ENCODE data around the gene CDC34.

CDC34 gene

GRCh38 chr19:579842-580155 lies 48.2 kb downstream of the CDC34 start:
- DNase-seq (ENCODE audit: low read depth): no peak
- H3K4me3 ChIP-seq (ENCODE audit: control insufficient read depth, low read depth, low read length): no peak overlapping the region
- no peak for TF ChIP-seq CTCF (IDR thresholded peaks at IDR 0.05; ENCODE audit: control insufficient read depth, insufficient read depth, low read depth, low read length, missing control alignments)

GRCh38 chr19:580274-580835 lies 48.8 kb downstream of the CDC34 start:
- TF ChIP-seq CTCF (IDR thresholded peaks at IDR 0.05; ENCODE audit: control insufficient read depth, insufficient read depth, low read depth, low read length, missing control alignments): no peak
- DNase-seq (ENCODE audit: low read depth): no peak
- no peak overlapping the region for H3K4me3 ChIP-seq (ENCODE audit: control insufficient read depth, low read depth, low read length)

GRCh38 chr19:581399-582111 lies 50.0 kb downstream of the CDC34 start:
- no peak for DNase-seq (ENCODE audit: low read depth)
- no peak for TF ChIP-seq CTCF (IDR thresholded peaks at IDR 0.05; ENCODE audit: control insufficient read depth, insufficient read depth, low read depth, low read length, missing control alignments)
- H3K4me3 ChIP-seq (ENCODE audit: control insufficient read depth, low read depth, low read length): no peak overlapping the region

- H3K4me3 ChIP-seq (ENCODE audit: control insufficient read depth, low read depth, low read length): no peak overlapping the region
- no peak for DNase-seq (ENCODE audit: low read depth)
- TF ChIP-seq CTCF (IDR thresholded peaks at IDR 0.05; ENCODE audit: control insufficient read depth, insufficient read depth, low read depth, low read length, missing control alignments): no peak
Measured at GRCh38 chr19:582497-583197, 51.1 kb downstream of the CDC34 start.

- TF ChIP-seq CTCF (IDR thresholded peaks at IDR 0.05; ENCODE audit: control insufficient read depth, insufficient read depth, low read depth, low read length, missing control alignments): no peak
- DNase-seq (ENCODE audit: low read depth): no peak
- H3K4me3 ChIP-seq (ENCODE audit: control insufficient read depth, low read depth, low read length): no peak overlapping the region
Measured at GRCh38 chr19:583198-583967, 51.8 kb downstream of the CDC34 start.

GRCh38 chr19:583968-584239 lies 52.3 kb downstream of the CDC34 start:
- H3K4me3 ChIP-seq (ENCODE audit: control insufficient read depth, low read depth, low read length): no peak overlapping the region
- DNase-seq (ENCODE audit: low read depth): no peak
- no peak for TF ChIP-seq CTCF (IDR thresholded peaks at IDR 0.05; ENCODE audit: control insufficient read depth, insufficient read depth, low read depth, low read length, missing control alignments)
